ENCODE results near the gene RPP40. TPM values are rescaled to one million over a fixed set of nuclear protein-coding genes. Genes with fewer than 3 reads are reported as not detected.

The RPP40 gene
- total and polyA plus RNA-seq, 2 of the 13 experiments (the other 11 are each of a cell fraction or from before 2014, with no cell fraction given), result 18.0 to 41.2 TPM

DNA sequence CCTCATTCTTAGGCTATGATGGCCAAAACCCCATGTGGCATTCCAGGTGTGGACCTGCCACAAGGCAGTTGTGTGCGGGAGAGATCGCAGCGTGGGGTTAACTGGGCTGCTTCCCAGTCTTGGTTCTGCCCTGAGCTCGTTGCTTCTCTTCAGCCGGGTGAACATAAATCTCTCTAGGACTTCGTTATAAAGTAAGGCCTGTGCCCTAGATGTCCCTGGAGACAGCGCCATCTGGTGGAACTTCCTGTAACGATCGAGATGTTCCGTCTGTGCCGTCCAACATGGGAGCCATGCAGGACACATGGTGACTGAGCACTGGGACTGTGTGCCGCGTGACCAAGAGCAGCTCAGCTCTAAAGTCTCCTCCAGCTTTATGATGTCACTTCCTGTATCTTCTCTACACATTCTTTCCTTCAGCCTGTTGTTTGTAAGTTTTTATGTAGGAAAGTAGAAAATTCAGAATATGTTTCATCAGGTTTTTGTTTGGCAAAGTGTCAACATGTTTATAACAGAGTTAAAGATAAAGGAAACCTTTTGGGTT is 26.8 kb upstream of the RPP40 start (continued):
- TF ChIP-seq, protein P1, sequence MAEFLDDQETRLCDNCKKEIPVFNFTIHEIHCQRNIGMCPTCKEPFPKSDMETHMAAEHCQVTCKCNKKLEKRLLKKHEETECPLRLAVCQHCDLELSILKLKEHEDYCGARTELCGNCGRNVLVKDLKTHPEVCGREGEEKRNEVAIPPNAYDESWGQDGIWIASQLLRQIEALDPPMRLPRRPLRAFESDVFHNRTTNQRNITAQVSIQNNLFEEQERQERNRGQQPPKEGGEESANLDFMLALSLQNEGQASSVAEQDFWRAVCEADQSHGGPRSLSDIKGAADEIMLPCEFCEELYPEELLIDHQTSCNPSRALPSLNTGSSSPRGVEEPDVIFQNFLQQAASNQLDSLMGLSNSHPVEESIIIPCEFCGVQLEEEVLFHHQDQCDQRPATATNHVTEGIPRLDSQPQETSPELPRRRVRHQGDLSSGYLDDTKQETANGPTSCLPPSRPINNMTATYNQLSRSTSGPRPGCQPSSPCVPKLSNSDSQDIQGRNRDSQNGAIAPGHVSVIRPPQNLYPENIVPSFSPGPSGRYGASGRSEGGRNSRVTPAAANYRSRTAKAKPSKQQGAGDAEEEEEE (CRISPR knock-in tag; IDR thresholded peaks at IDR 0.05; ENCODE audit: borderline replicate concordance), result no peak
- TF ChIP-seq, protein P2, sequence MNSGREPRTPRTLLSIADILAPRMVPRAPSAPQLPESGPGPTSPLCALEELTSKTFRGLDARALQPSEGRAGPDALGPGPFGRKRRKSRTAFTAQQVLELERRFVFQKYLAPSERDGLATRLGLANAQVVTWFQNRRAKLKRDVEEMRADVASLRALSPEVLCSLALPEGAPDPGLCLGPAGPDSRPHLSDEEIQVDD (CRISPR knock-in tag; IDR thresholded peaks at IDR 0.05; ENCODE audit: borderline replicate concordance), result no peak
- no peak for TF ChIP-seq ZNF326 (CRISPR knock-in tag; IDR thresholded peaks at IDR 0.05; ENCODE audit: borderline replicate concordance)
- 0 out of 2 replicates have a peak, but pooled peaks have one; percentile 36 for TF ChIP-seq ZNF441 (CRISPR knock-in tag; IDR thresholded peaks at IDR 0.05; ENCODE audit: borderline replicate concordance)
- TF ChIP-seq RAD21 (CRISPR knock-in tag; IDR thresholded peaks at IDR 0.05), result peak; percentile 95
- TF ChIP-seq, protein P3, sequence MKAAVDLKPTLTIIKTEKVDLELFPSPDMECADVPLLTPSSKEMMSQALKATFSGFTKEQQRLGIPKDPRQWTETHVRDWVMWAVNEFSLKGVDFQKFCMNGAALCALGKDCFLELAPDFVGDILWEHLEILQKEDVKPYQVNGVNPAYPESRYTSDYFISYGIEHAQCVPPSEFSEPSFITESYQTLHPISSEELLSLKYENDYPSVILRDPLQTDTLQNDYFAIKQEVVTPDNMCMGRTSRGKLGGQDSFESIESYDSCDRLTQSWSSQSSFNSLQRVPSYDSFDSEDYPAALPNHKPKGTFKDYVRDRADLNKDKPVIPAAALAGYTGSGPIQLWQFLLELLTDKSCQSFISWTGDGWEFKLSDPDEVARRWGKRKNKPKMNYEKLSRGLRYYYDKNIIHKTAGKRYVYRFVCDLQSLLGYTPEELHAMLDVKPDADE (CRISPR knock-in tag; IDR thresholded peaks at IDR 0.05), result no peak
- TF ChIP-seq, protein P4, sequence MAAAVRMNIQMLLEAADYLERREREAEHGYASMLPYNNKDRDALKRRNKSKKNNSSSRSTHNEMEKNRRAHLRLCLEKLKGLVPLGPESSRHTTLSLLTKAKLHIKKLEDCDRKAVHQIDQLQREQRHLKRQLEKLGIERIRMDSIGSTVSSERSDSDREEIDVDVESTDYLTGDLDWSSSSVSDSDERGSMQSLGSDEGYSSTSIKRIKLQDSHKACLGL (CRISPR knock-in tag; IDR thresholded peaks at IDR 0.05), result no peak
- no peak for TF ChIP-seq MEIS1 (CRISPR knock-in tag; IDR thresholded peaks at IDR 0.05; ENCODE audit: borderline replicate concordance)
- TF ChIP-seq ZSCAN25 (CRISPR knock-in tag; IDR thresholded peaks at IDR 0.05), result no peak
- 0 out of 2 replicates have a peak, but pooled peaks have one; percentile 28 for TF ChIP-seq POLR2G (IDR thresholded peaks at IDR 0.05; ENCODE audit: low read depth, low read length)
- TF ChIP-seq ZNF891 (CRISPR knock-in tag; IDR thresholded peaks at IDR 0.05), result no peak
- TF ChIP-seq, protein P5, sequence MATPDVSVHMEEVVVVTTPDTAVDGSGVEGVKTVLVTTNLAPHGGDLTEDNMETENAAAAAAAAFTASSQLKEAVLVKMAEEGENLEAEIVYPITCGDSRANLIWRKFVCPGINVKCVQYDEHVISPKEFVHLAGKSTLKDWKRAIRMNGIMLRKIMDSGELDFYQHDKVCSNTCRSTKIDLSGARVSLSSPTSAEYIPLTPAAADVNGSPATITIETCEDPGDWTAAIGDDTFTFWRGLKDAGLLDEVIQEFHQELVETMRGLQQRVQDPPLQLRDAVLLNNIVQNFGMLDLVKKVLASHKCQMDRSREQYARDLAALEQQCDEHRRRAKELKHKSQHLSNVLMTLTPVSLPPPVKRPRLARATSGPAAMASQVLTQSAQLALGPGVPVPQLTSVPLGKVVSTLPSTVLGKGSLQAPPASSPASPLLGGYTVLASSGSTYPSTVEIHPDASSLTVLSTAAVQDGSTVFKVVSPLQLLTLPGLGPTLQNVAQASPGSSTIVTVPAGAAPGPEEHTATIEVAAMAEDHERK (CRISPR knock-in tag; IDR thresholded peaks at IDR 0.05; ENCODE audit: low read depth), result no peak
- no peak for TF ChIP-seq RAD51 (IDR thresholded peaks at IDR 0.05; ENCODE audit: borderline replicate concordance)
- no peak for TF ChIP-seq U2AF2 (IDR thresholded peaks at IDR 0.05; ENCODE audit: low read depth, low read length)
- peak; percentile 62; the same call in 1 of the 2 replicates for TF ChIP-seq ZNF614 (CRISPR knock-in tag; IDR thresholded peaks at IDR 0.05; ENCODE audit: borderline replicate concordance)
- TF ChIP-seq HNRNPL (IDR thresholded peaks at IDR 0.05; ENCODE audit: low read depth, low read length), result no peak
- TF ChIP-seq HOXA7 (CRISPR knock-in tag; IDR thresholded peaks at IDR 0.05), result no peak
- no peak for TF ChIP-seq ZNF569 (CRISPR knock-in tag; IDR thresholded peaks at IDR 0.05; ENCODE audit: borderline replicate concordance)
- peak; percentile 72; the same call in 1 of the 2 replicates for TF ChIP-seq EHMT2 (IDR thresholded peaks at IDR 0.05; ENCODE audit: borderline replicate concordance, low read depth, low read length)
- TF ChIP-seq POLR2AphosphoS2 (IDR thresholded peaks at IDR 0.05; ENCODE audit: low read depth, low read length), result no peak
- TF ChIP-seq MAZ (IDR thresholded peaks at IDR 0.05; ENCODE audit: borderline replicate concordance, low read depth, low read length), result 0 out of 2 replicates have a peak, but pooled peaks have one; percentile 22
- TF ChIP-seq MAZ (CRISPR knock-in tag; IDR thresholded peaks at IDR 0.05; ENCODE audit: low read depth), result peak; percentile 49; the same call in 1 of the 2 replicates
- TF ChIP-seq, protein P6, sequence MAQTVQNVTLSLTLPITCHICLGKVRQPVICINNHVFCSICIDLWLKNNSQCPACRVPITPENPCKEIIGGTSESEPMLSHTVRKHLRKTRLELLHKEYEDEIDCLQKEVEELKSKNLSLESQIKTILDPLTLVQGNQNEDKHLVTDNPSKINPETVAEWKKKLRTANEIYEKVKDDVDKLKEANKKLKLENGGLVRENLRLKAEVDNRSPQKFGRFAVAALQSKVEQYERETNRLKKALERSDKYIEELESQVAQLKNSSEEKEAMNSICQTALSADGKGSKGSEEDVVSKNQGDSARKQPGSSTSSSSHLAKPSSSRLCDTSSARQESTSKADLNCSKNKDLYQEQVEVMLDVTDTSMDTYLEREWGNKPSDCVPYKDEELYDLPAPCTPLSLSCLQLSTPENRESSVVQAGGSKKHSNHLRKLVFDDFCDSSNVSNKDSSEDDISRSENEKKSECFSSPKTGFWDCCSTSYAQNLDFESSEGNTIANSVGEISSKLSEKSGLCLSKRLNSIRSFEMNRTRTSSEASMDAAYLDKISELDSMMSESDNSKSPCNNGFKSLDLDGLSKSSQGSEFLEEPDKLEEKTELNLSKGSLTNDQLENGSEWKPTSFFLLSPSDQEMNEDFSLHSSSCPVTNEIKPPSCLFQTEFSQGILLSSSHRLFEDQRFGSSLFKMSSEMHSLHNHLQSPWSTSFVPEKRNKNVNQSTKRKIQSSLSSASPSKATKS (CRISPR knock-in tag; IDR thresholded peaks at IDR 0.05), result no peak
